GM12875 (cell line): ENCODE data around the gene AKTIP.

ENCODE experiments used
- H3K4me3 ChIP-seq: one replicate; pipeline ENCODE4 v1.5.1; 2011; ENCODE audit warnings: low read depth, low read length, control low read depth
- TF ChIP-seq, protein P1 (sequence below): IDR thresholded peaks from 2 replicates; pipeline ENCODE4 v1.5.1; 2011; ENCODE audit warnings: low read depth, mild to moderate bottlenecking, control low read depth, inconsistent platforms, low read length, moderate library complexity, borderline replicate concordance; ENCODE audit not compliant: insufficient read depth

Gene AKTIP

DNA sequence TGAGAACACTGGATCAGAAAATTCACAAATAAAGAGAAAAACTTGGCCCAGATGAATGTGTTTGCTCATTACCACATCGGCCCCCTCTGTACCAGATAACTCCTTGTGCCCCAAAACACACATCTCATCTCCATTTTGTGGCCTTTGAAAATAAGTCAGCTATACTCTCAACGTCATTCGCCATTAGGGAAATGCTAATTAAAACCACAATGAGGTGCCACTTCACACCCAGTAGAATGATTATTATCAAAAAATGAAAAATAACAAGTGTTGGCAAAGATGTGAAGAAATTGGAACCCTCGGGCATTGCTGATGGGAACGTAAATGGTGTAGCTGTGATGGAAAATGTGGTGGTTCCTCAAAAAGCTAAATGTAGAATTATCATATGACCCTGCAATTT is 34.6 kb upstream of the AKTIP start:
- H3K4me3 ChIP-seq = no peak overlapping the region
- TF ChIP-seq, protein P1, sequence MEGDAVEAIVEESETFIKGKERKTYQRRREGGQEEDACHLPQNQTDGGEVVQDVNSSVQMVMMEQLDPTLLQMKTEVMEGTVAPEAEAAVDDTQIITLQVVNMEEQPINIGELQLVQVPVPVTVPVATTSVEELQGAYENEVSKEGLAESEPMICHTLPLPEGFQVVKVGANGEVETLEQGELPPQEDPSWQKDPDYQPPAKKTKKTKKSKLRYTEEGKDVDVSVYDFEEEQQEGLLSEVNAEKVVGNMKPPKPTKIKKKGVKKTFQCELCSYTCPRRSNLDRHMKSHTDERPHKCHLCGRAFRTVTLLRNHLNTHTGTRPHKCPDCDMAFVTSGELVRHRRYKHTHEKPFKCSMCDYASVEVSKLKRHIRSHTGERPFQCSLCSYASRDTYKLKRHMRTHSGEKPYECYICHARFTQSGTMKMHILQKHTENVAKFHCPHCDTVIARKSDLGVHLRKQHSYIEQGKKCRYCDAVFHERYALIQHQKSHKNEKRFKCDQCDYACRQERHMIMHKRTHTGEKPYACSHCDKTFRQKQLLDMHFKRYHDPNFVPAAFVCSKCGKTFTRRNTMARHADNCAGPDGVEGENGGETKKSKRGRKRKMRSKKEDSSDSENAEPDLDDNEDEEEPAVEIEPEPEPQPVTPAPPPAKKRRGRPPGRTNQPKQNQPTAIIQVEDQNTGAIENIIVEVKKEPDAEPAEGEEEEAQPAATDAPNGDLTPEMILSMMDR = no peak

DNA sequence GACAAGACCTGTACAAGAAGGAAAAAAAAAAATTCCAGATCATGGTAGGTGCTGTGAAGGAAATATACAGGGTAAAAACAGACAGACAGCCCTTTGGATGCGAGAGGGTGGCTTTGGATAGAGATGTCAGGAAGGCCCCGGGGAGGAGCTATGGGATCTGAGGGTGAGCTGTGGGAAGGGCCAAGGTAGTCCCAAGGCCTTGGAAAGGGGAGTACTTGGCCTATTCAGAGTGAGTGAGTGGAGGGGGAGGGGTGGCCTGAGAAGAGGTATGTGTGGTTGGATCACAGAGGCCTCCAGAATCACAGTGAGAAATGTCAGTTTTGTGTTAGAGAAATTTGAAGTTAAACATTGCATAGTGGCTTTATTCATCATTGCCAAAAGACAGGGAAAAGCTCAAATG is 31.2 kb upstream of the AKTIP start:
- TF ChIP-seq, protein P1 = no peak
- H3K4me3 ChIP-seq = no peak overlapping the region

DNA sequence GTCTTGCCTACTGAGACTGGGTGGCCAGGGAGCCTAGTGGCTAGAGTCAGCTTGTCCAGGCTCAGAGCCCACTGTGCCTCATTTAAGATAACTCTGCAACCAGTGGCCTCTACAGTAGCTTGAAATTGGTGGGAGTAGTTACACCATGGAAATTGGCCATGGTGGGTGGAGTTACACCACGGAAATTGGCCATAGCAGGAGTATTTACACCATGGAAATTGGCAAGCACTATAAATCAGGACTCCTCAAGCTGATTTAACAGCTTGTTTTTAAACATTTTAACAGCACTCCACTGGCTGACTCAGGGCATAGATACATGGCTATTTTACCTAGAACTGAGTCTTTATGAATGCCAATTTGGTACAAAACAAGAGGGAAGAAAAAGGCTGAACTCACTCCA is 27.7 kb upstream of the AKTIP start:
- TF ChIP-seq, protein P1 = no peak
- no peak overlapping the region for H3K4me3 ChIP-seq

DNA sequence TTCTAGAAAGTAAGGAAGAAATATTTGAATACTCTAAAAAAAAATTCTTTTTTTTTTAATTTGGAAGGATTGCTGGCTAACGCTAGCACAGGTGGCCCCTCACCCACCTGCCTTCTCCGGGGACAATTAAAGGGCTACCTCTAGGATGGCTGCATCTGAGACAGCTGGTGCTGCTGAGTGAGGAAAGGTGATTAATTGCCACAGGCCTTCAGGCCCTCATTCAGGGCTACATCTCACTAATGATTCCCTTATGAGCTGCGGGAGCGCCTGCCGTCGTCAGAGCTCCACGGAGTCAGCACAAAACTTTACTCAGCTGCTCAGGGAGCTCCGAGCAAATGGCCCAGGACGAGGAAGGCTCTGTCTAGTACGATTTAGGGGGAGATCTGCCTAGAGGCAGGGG is 27.0 kb upstream of the AKTIP start:
- TF ChIP-seq, protein P1 = no peak
- no peak overlapping the region for H3K4me3 ChIP-seq

DNA sequence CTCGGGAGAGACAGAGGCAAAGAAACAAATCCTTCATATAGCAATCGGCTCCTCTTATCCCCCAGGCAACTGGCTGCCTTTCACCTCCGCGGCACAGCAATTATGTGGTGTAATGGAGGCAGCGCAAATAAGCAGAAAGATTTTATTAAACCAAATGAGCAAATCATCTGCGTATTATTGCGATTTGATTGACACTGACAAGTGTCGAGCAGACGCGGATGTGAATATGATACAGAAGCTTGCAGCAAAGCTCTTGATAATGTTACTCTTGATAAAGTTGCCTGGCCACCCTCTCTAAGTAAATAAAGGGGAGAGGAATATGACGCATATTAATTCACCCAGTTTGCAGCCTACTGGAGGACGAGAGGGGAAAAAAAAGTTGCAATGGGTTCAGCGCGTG is 26.5 kb upstream of the AKTIP start:
- TF ChIP-seq, protein P1 = no peak
- no peak overlapping the region for H3K4me3 ChIP-seq

DNA sequence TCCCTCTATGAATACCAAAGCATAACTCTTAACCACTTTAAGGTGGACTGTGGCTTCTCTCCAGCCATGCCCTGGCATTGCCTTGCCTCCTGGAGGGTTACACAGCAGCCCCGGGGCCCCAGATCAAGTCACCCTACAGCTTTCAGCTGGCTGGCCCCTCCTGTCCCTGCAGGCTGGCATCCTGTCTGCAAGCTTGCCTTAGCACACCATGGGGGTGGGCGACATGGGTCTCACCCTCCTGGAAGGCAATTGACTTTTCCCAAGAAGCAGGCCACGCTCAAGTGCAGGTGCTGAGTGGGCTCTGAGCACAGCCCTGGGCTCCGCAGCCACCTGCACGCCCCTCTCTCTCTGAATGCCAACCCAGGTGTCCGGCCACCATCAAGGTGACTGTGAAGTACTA is 25.8 kb upstream of the AKTIP start:
- no peak overlapping the region for H3K4me3 ChIP-seq
- TF ChIP-seq, protein P1 = no peak

DNA sequence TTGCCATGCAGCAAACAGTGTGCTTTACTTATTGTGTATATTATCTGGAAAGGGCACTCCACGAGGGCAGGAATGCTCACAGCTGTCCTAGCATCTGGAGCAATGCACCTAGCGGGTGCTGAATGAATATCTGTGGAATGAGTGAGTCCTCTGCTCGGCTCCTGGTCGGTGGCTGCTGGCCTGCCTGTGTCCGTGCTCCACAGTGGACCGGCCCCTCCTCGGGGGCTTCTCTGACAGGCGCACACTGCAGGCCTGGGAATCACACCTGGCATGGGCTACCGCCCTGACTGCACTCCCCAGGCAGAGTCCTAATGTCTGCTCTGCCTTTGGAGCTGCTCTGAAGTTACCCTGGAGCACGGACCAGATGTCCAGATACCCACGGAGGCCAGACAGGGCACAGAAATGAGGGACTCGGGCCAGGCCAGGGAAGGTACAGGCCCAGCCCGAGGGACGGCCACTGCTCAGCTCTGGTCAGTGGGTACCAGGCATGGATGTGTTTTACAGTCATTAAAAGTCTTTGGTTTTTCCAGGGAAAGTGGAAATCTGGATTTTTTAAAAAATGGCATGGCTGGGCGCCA is 21.1 kb upstream of the AKTIP start:
- TF ChIP-seq, protein P1 = no peak
- H3K4me3 ChIP-seq = no peak overlapping the region
